ENCODE measurements around the gene COL8A2.

The COL8A2 gene

DNA sequence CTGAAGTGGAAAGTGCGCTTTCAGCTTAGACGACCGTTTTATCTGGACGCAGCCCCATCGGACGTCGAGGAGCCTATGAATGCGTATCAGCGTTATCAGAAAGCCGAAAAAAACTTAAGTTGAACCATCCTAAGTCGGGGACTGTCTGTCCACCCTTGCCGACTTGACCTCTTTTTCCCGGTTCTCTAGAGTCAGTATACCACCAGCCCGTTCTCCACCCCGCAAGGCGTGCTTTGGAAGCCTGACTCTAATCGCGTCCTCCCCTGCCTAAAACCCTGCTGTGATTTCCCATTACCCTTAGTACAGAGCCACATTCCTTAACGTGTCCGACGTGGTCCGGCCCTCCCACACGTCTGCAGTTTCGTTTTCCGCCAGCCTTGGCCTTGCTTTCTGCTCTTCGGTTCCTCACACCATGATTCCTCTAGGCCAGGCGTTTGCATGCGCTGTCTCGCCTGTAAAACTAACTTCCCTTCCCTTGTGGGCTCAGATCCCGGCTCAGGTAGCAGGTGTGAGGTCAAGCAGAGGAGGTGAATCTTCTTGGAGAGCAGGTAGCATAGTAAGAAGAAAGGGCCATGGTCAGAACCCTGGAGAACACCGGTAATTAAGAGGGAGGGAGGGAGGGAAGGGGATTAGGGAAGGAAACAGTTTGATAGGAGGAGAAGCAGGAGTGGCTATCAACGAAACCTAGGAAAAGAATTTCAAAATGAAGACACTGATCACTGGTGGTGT lies 35.5 kb downstream of the COL8A2 start:
- Histone ChIP-seq H3K27ac (replicated peaks) (peak overlapping the region; percentile 77), H3K27me3 (ENCODE audit: insufficient read depth, poor library complexity, severe bottlenecking) (no peaks in the 10 kb centered on the region), H3K4me3 (replicated peaks; ENCODE audit: insufficient read depth, low read length) (peak overlapping the region; percentile 97)
- peak in 1 of 2 experiments; percentile 56 for DNase-seq (ENCODE audit: low read depth in 1 of 2, low spot score in 1 of 2)
- TF ChIP-seq SPI1 (IDR thresholded peaks at IDR 0.05; ENCODE audit: borderline replicate concordance, low read depth): no peak
- TF ChIP-seq REST (IDR thresholded peaks at IDR 0.05; ENCODE audit: insufficient replicate concordance, low read depth): peak; percentile 41
- no peak for TF ChIP-seq GABPA (IDR thresholded peaks at IDR 0.05; ENCODE audit: low read depth)

DNA sequence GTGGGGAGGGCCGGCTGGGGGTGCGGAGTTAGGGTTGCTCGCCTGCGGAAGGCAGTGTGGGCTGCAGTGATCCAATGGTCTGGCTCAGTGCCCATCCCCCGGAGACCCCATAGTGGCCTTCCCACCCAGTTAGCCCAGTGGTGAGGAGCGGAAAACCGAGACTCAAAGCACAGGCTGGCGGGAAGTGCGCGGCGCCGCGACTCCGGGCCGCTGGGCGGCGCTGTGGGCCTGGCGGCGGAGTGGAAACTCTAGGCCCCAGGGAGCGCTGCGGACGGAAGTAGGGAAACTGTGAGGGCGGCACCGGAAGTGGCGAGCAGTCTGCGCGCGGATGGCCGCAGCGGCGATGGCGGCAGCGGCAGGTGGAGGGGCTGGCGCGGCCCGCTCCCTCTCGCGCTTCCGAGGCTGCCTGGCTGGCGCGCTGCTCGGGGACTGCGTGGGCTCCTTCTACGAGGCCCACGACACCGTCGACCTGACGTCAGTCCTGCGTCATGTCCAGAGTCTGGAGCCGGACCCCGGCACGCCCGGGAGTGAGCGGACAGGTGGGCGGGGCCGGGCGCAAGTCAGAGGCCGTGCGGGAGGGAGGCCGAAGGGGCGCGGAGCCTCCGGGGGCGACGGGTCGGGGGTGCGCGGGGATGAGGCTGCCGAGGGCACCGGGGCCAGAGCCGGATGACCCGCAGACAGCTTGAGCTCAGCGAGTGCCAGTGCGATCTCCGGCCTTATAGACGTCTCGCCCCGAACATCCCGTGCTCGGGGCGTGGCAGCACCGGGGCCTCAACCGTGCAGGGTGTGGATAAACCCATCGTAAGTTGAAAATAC lies 36.2 kb downstream of the COL8A2 start, which contains the start of gene ADPRS:
Gene ADPRS (plus strand): TSS at position 316 of the 816 bp plus-strand sequence. CDS start 13 bp downstream, at position 329.
- DNase-seq (ENCODE audit: low read depth in 1 of 2, low spot score in 1 of 2): peak; percentile 90 to 93
- peak; percentile 96 for TF ChIP-seq POLR2AphosphoS5 (IDR thresholded peaks at IDR 0.05; ENCODE audit: low read depth)
- peak; percentile 97 for TF ChIP-seq CTCF (IDR thresholded peaks at IDR 0.05; ENCODE audit: insufficient read depth, low read length)
- TF ChIP-seq GABPA (IDR thresholded peaks at IDR 0.05; ENCODE audit: low read depth): peak; percentile 96
- TF ChIP-seq REST (IDR thresholded peaks at IDR 0.05; ENCODE audit: insufficient replicate concordance, low read depth): peak; percentile 70
- TF ChIP-seq SPI1 (IDR thresholded peaks at IDR 0.05; ENCODE audit: borderline replicate concordance, low read depth): peak; percentile 68
- H3K27ac ChIP-seq (replicated peaks): peak within 1 kb of the TSS; percentile 77
- no peaks in the 10 kb centered on the region for H3K27me3 ChIP-seq (ENCODE audit: insufficient read depth, poor library complexity, severe bottlenecking)
- peak within 1 kb of the TSS; percentile 97 for H3K4me3 ChIP-seq (replicated peaks; ENCODE audit: insufficient read depth, low read length)

GRCh38 chr1:36088265-36088576 lies 36.8 kb downstream of the COL8A2 start:
- peak overlapping the region; percentile 77 for H3K27ac ChIP-seq (replicated peaks)
- H3K4me3 ChIP-seq (replicated peaks; ENCODE audit: insufficient read depth, low read length): peak overlapping the region; percentile 97
- TF ChIP-seq CTCF (IDR thresholded peaks at IDR 0.05; ENCODE audit: insufficient read depth, low read length) (no peak), SPI1 (IDR thresholded peaks at IDR 0.05; ENCODE audit: borderline replicate concordance, low read depth) (no peak), REST (IDR thresholded peaks at IDR 0.05; ENCODE audit: insufficient replicate concordance, low read depth) (no peak)
- H3K27me3 ChIP-seq (ENCODE audit: insufficient read depth, poor library complexity, severe bottlenecking): no peaks in the 10 kb centered on the region
- DNase-seq (ENCODE audit: low read depth in 1 of 2, low spot score in 1 of 2): no peak
